MM.1S (cell line): ENCODE measurements around the gene OR6K3.

ENCODE experiments used
- DNase-seq: peaks from one replicate; pipeline ENCODE4 v3.0.0-alpha.2; 2015
- H2AFZ ChIP-seq: fragments of 300-600 bp; sonication (generic); 2 replicates; pipeline ENCODE4 v1.6.0; 2016; ENCODE audit warnings: antibody characterized with exemption, low read length
- H3F3A ChIP-seq: fragments of 300-600 bp; sonication (generic); 2 replicates; pipeline ENCODE4 v1.6.1; 2016; ENCODE audit warnings: mild to moderate bottlenecking, antibody characterized with exemption, low read length, moderate library complexity, mixed read lengths; ENCODE audit not compliant: insufficient read depth
- H3K27ac ChIP-seq: fragments of 300-600 bp; sonication (generic); 2 replicates; pipeline ENCODE4 v1.5.1; 2016; ENCODE audit warnings: mild to moderate bottlenecking, low read length
- H3K27me3 ChIP-seq: fragments of 300-600 bp; sonication (generic); replicated peaks from 2 replicates; pipeline ENCODE4 v1.6.0; 2016; ENCODE audit warnings: low read length; ENCODE audit not compliant: insufficient read depth
- H3K36me3 ChIP-seq: fragments of 300-600 bp; sonication (generic); replicated peaks from 2 replicates; pipeline ENCODE4 v1.6.1; 2016; ENCODE audit warnings: mild to moderate bottlenecking, low read length, mixed read lengths; ENCODE audit not compliant: insufficient read depth
- H3K4me1 ChIP-seq: fragments of 300-600 bp; sonication (generic); 2 replicates; pipeline ENCODE4 v1.6.1; 2016; ENCODE audit warnings: low read length, mixed read lengths
- H3K4me2 ChIP-seq: fragments of 300-600 bp; sonication (generic); 2 replicates; pipeline ENCODE4 v1.6.0; 2016; ENCODE audit warnings: low read depth, low read length
- H3K4me3 ChIP-seq: fragments of 300-600 bp; sonication (generic); 2 replicates; pipeline ENCODE4 v1.5.1; 2016; ENCODE audit warnings: low read length, mixed read lengths
- H3K79me2 ChIP-seq: fragments of 300-600 bp; sonication (generic); 2 replicates; pipeline ENCODE4 v1.6.1; 2016; ENCODE audit warnings: mixed run types, low read length, mixed read lengths
- H3K9ac ChIP-seq: fragments of 300-600 bp; sonication (generic); 2 replicates; pipeline ENCODE4 v1.6.1; 2016; ENCODE audit warnings: low read length, mixed read lengths
- H3K9me2 ChIP-seq: fragments of 300-600 bp; sonication (generic); replicated peaks from 2 replicates; pipeline ENCODE4 v1.6.1; 2016; ENCODE audit warnings: mild to moderate bottlenecking, low read length, mixed read lengths; ENCODE audit not compliant: insufficient read depth
- H3K9me3 ChIP-seq: fragments of 300-600 bp; sonication (generic); replicated peaks from 2 replicates; pipeline ENCODE4 v1.6.1; 2016; ENCODE audit warnings: mild to moderate bottlenecking, low read length, mixed read lengths; ENCODE audit not compliant: insufficient read depth
- H4K20me1 ChIP-seq: fragments of 300-600 bp; sonication (generic); 2 replicates; pipeline ENCODE4 v1.6.1; 2016; ENCODE audit warnings: mild to moderate bottlenecking, low read length, moderate library complexity, mixed read lengths; ENCODE audit not compliant: insufficient read depth
- EZH2 ChIP-seq: fragments of 300-600 bp; sonication (generic); optimal IDR thresholded peaks from 2 replicates; pipeline ENCODE3; 2017; ENCODE audit warnings: low read depth, mild to moderate bottlenecking, antibody characterized with exemption, low read length, mixed read lengths
- EZH2phosphoT487 ChIP-seq: fragments of 300-600 bp; sonication (generic); IDR thresholded peaks from 2 replicates; pipeline ENCODE4 v1.6.1; 2018; ENCODE audit warnings: antibody characterized with exemption, low read length
- TF ChIP-seq, protein P1 (sequence below): fragments of 300-600 bp; sonication (generic); IDR thresholded peaks from 2 replicates; pipeline ENCODE4 v1.5.1; 2016; ENCODE audit warnings: antibody characterized with exemption, low read length, mixed read lengths

The OR6K3 gene

GRCh38 chr1:158730453-158730852 lies 9.9 kb upstream of the OR6K3 start:
- no peak overlapping the region for H2AFZ ChIP-seq
- no peaks in the 10 kb centered on the region for H3K36me3 ChIP-seq
- H3K79me2 ChIP-seq: no peaks in the 10 kb centered on the region
- 0 out of 2 replicates have a peak, but pooled peaks cover 4% of the 10 kb centered on the region for H3K4me1 ChIP-seq
- no peak overlapping the region for H3K27ac ChIP-seq
- DNase-seq: no peak
- no peaks in the 10 kb centered on the region for H3F3A ChIP-seq
- peak overlapping the region; percentile 12 for H3K4me2 ChIP-seq
- TF ChIP-seq, protein P1, sequence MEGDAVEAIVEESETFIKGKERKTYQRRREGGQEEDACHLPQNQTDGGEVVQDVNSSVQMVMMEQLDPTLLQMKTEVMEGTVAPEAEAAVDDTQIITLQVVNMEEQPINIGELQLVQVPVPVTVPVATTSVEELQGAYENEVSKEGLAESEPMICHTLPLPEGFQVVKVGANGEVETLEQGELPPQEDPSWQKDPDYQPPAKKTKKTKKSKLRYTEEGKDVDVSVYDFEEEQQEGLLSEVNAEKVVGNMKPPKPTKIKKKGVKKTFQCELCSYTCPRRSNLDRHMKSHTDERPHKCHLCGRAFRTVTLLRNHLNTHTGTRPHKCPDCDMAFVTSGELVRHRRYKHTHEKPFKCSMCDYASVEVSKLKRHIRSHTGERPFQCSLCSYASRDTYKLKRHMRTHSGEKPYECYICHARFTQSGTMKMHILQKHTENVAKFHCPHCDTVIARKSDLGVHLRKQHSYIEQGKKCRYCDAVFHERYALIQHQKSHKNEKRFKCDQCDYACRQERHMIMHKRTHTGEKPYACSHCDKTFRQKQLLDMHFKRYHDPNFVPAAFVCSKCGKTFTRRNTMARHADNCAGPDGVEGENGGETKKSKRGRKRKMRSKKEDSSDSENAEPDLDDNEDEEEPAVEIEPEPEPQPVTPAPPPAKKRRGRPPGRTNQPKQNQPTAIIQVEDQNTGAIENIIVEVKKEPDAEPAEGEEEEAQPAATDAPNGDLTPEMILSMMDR: no peak
- TF ChIP-seq EZH2phosphoT487 (no peak), EZH2 (no peak)
- H3K9me2 ChIP-seq: 0 out of 2 replicates have a peak, but pooled peaks cover 3% of the 10 kb centered on the region
- no peaks in the 10 kb centered on the region for H3K27me3 ChIP-seq
- H4K20me1 ChIP-seq: no peaks in the 10 kb centered on the region
- no peak overlapping the region for H3K4me3 ChIP-seq
- no peaks in the 10 kb centered on the region for H3K9me3 ChIP-seq
- no peak overlapping the region for H3K9ac ChIP-seq

- Histone ChIP-seq H3K4me1 (0 out of 2 replicates have a peak, but pooled peaks cover 4% of the 10 kb centered on the region), H3K9ac (no peak overlapping the region), H3K9me2 (no peaks in the 10 kb centered on the region), H3K27ac (no peak overlapping the region), H3K27me3 (no peaks in the 10 kb centered on the region), H4K20me1 (no peaks in the 10 kb centered on the region), H3K4me2 (no peak overlapping the region), H3K36me3 (no peaks in the 10 kb centered on the region), H3K9me3 (no peaks in the 10 kb centered on the region), H3K79me2 (no peaks in the 10 kb centered on the region), H3F3A (no peaks in the 10 kb centered on the region), H2AFZ (no peak overlapping the region), H3K4me3 (no peak overlapping the region)
- no peak for DNase-seq
- no peak for TF ChIP-seq EZH2phosphoT487
- TF ChIP-seq, protein P1: no peak
Observed at GRCh38 chr1:158728510-158729225, 8.1 kb upstream of the OR6K3 start.

- Histone ChIP-seq H4K20me1 (no peaks in the 10 kb centered on the region), H3K9ac (no peak overlapping the region), H3K27me3 (no peaks in the 10 kb centered on the region), H3K27ac (no peak overlapping the region), H3K9me3 (no peaks in the 10 kb centered on the region), H3K4me2 (no peak overlapping the region), H3K4me1 (no peaks in the 10 kb centered on the region), H3K9me2 (no peaks in the 10 kb centered on the region), H3K36me3 (no peaks in the 10 kb centered on the region), H3F3A (no peaks in the 10 kb centered on the region), H3K4me3 (no peak overlapping the region), H2AFZ (no peak overlapping the region), H3K79me2 (no peaks in the 10 kb centered on the region)
- no peak for TF ChIP-seq EZH2
- TF ChIP-seq, protein P1: no peak
- TF ChIP-seq EZH2phosphoT487: no peak
- no peak for DNase-seq
Observed at GRCh38 chr1:158724442-158724841, 3.9 kb upstream of the OR6K3 start.
